Measurements from ENCODE around the gene PAIP2.
"Not testable (repeated sequence)": the region's sequence is repeated elsewhere in the genome, so short reads cannot be mapped to it uniquely, and the experiment has no call there.

The PAIP2 gene

DNA sequence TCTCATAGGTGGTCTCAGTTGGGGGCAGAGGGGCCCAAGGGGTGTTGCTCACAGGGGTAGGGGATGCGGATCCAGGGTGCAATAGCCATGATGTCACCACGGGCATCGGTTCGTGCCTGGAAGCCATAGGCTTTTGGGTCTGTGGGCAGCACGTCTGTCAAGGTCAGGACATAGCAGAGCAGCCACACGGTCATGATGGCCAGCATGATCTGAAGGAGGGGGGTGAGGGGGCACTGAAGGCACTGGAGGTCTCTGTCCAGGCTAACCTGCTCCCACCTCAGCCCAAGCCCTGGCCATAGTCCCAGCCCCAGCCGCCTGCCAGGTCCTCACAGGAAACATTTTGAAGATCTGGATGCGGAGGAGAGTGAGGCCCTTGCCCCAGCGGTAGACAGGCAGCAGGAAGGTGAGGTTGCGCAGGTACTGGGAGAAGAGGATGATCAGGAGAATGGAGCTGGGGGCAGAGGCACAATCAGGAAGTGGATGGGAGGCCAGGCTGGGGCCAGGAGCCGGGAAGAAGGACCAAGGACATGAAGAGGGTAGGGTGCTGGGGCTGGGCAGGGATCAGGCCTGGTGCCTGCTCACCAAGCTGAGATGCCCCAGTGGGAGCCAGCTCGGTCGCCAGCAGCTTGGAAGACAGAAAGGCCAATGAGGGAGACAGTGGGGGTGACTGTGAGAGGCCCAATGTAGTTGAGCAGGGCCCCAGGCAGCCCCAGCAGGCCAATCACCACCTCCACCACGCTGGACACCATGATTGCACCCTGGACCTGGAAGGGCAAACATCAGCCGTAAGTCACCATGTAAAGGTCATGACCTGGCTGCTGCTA is 38.2 kb downstream of the PAIP2 start:
- DNase-seq, result no peak

DNA sequence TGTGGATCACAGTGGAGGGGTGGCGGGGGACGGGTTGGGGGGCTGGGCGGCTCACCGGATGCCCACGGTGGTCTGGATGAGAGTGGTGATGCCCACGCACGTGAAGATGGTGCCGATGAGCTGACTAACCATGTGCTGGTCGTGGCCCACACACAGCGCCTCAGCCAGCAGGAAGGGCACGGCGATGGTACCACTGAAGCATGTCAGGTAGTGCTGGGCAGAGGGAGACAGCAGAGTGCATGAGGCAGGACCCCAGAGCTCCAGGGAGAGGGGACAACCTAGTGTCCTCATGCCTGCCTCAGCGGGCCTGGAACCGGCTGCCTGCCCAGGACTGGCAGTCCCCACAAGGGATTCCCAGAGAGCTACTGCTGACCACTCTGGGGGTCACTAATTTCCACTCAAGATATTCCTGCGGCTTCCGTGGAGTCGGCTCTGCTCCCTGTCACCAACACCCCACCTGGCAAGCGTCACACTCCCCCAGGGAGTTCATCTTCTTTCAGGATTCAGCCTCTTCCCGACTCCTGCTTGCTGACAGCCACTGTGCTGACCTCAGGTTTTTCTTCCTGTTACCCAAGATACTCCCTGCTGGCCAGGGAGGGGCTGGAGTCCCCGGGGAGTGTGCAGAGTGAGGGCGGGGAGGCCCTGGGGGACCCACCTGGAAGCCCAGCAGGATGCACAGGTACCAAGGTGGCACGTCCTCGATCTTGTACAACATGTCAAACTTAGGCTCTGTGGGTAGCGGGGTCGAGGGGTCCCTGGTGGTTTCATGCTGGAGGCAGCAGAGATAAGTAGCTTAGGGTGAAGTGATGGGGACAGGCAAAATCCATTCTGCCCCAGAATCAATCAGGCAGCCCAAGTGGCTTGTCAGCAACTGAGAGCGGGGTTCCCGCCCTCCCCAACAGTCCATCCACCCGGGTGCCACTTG is 40.4 kb downstream of the PAIP2 start:
- no peak for DNase-seq

DNA sequence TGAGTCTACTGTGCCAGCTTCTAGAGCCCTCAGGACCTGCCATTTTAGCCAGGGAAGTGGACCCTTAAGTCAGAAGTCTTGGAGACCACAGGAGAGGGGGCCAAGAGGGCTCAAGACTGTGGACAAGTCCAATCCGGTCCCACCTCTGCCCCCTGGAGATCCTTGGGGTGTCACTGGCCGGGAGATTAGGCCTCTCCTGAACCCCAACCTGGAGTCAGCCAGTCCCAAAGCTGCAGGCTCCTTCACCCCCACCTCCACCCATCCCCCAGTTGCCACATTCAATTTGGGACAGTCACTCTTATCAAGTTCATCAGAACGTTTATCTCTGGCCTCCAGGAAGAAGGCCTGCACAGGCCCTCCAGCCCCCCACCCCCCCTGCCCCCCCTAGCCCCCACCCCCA is 41.2 kb downstream of the PAIP2 start:
- no peak for DNase-seq

DNA sequence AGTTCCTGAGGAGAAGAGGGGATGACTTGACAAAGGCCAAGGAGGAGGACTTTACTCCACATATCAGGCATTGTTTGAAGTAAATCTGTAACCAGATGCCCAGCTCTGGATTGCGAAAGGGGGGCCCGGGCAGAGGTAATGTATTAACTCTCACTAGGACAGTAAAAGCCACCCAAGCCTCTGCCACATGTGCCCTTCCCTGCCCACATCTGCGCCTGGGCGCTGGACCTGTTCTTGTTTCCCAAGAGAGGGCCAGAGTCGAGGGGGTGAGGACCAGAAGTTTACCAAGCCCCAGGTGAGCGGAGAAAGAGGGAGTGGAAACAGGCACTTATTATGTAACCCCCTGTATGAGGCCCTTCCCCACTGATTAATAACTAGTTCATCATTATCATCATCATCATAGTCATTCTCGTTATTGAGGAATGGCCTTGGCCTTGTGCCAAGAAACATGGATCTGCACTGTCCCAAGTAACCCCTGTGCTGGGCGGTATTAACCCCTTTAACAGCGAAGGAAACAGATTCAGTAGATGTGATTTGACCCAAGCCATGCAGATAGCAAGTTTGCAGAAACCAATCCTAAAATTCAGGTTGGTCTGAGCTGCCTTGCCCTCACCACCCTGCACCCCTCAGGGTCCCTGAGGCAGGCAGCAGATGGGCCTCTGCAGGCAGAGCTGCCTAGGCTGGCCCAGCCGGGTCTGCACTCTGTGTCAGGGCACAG is 41.8 kb downstream of the PAIP2 start, which contains the start of gene SLC23A1:
TSS of gene SLC23A1 (minus strand) at position 23 of the 718 bp plus-strand sequence. CDS start 44 bp downstream, outside the sequence.
- DNase-seq, result no peak

DNA sequence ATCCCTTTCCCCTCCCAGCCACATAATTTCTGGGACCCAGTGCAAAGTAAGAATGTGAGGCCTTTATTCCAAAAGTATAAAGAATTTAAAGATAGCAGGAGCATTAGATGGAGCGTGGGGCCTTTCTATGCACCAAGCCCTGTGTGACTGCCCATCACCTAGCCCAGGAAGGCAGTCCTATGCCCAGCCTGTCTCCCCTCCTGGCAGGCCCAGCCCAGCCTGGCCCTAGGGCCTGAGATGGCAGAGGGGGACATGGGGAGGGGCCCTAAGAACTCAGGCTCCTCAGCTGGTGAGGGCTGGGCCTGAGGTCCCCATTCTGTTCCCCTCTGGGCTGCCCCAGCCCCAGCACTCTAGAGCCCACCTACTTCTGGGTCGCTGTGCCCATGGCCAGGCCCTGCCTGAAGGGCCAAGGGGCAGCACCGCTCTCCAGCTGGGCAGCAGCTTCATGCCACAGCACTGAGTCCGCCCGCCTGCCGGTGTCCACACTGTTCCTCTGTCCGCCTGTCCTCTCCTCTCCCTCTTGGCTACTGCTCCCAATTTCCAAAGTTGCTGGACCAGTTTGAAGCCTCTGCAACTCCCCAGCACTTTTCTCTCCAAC is 42.4 kb downstream of the PAIP2 start:
- DNase-seq, result no peak

DNA sequence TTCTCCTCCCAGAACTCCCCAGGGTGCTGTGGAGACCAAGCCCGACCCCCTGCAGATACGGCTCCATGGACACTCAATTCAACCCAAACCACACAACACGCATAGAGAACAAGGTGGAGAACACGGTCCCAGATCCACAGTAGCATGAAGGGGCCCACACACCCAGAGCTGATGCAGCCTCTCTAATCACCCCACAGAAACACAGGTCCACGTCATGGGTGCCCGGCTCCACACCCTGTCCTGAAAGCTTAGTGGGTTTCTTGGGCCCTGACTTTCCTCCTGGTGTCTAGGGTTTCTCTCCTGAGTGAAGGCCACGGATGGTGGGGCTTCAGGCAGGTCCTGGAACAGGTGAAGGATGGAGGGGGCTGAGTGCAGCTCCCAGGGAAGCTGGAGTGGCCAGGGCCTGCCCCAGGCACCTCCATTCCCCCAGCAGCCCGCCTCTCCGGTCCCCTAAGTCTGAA is 43.0 kb downstream of the PAIP2 start:
- no peak for DNase-seq

DNA sequence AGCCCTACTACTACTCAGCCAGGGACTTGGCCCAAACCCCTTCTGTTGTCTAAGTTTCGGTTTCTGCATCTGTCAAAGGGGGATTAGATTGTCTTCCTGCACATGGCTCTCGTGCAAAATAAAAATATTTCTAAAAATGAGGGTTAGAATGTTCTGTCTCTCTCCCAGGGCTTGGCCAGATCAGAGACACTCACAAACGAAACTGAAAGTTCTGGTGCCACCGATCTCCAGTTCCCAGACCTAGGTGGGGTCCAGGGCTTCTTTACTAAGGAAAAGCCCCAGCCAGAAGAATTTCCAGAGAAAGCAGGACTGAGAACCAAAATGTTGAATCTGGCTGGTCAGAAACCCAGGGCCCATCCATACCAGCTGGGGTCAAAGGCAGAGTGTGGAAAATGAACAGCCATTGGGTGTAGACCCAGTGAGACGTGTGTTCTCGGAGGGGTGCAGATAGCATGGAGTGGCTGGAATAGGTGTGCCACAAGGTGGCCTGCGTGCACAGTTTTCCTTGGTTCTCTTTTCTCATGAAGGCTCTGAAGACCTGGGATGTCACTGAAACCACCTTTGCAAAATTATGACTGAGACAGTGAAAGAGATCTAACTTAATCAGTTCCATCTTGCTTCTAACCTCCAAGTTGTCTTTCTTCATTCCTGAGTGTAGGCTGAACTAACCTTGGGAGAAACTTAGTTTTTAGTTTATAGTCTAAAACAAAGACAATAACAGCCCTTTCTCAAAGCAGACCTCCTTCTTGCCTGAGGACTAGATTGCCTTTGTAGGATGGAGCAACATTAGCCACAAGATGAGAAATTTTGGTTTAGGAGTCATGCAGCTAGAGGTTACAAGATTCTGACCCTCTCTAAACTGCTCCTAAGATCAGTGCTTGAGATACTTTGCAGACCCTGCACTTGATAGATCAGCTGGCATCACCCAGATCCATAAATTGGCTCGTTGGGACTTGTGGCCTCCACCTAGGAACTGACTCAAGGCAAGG is 43.7 kb downstream of the PAIP2 start:
- DNase-seq, result no peak

DNA sequence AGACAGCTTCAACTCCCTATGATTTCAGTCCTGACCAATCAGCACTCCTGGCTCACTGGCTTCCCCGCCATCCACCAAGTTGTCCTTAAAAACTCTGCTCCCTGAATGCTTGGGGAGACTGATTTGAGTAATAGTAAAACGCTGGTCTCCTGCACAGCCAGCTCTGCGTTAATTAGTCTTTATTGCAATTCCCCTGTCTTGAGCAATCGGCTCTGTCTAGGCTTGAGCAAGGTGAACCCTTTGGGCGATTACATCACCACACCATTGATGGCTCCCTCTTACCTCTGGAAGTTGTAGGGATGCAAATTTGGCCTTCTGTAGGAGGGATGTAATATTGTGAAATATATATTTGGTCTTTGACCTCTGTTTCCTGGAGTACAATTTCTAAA is 44.4 kb downstream of the PAIP2 start:
- no peak for DNase-seq

DNA sequence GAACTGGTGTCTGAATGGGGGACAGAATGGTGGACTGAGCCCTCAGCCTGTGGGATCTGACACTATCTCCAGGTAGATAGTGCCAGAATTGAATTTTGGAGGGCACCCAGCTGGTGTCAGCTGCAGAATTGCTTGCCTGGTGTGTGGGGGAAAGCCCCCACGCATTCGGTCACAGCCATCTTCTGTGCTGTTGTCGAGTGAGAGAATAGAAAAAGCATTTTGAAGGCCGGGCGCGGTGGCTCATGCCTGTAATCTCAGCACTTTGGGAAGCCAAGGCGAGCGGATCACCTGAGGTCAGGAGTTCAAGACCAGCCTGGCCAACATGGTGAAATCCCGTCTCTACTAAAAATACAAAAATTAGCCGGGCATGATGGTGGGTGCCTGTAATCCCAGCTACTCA is 45.3 kb downstream of the PAIP2 start:
- not testable (repeated sequence) for DNase-seq

DNA sequence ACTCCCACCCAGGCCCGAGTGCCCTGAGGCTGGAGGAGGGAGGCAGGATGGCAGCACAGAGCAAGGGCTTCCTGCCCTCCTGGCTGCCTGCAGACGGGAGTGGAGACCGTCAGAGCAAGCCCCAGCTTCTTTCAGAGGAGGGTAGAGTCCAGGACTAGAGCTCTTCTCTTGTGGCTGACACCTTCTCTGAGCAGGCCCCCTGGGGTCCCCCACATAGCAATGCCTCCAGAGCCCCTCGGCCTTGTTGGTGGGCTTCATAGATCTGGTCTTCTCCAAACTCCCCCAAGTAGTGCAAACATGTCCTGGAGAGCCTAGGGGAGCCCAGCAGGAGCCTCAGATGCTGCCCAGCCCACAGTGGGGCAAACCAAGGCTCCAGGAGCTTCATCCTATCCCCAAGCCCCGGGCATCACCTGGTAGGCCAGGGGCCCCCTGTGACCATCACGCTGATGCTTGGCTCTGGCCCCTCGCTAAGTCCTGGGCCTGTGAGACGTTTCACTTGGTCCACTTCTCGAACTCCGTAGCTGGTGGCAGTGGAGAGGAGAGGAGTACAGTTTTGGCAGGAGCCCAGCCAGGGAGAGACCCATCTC is 46.0 kb downstream of the PAIP2 start:
- no peak for DNase-seq

DNA sequence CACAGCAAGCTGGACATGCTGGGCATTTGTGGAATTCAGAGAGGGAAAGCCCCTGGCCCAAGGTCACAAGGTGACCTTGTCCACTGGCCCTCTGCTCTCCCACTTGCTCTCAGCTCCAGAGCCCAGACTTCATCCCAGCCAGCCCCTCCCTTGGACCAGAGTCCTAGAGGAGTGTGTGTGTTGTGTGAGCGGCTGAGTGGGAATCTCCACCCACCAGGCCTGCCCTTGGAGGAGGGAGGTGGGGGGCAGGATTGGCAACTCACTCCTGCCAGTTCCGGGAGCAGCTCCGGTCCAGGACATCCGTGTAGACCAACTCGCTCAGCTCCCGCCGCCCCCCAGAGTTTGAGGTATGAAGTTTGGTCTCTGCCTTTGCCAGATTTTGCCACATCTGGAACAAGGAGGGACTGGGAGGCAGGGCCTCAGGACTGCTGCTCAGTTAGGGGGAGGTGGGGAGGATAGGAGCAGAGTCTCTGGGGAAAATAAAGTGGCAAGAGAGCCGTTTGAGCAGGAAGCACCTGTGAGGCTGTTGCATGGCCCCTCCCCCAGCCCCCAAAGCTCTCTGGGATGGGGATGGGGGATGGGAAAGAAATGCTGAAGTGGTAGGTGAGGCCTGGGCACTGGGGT is 46.7 kb downstream of the PAIP2 start:
- DNase-seq, result no peak

DNA sequence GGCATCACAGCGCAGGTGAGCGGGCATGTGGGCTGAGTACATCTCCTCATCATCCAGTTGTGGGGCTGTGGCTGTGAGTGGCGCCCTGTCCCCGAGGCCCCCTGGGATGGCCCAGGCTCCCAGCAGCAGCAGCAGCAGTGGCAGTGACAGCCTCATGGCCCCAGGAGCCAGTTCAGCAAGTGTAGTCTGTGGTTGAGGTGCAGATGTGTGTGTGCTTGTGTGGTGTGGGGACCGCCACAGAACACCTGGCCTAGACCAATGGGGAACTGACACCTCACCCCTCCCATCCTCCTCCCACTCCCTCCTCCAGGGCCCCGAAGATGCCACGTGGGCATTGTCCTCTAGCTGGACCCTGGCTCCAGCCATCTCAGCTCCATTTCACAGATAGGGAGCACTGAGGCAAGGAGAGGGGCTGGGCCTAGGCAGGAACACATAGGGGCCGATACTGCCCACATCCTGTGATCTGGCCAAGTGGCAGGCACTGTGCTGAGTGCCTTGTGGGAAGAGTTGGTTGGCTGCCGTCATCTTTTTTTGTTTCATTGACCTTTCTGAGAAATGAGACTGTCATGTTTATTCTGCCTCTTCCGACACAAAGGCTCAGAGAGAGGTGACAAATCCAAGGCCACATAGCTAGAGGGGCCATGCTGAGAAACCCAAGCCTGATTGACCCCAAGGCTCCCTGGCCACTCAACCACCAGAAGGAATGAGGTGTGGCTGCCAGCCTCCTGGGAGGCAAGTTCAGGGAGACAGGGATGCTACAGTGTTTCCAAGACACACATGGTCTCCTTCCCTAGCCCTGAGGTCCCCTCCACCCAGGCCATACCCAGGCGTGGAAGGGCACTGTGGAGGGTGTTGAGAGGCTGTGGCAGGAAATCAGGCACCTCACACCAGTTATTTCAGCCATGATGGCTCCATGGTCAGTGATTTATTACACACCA is 48.3 kb downstream of the PAIP2 start, which contains the start of gene MZB1:
TSS of gene MZB1 (minus strand) at position 213 of the 938 bp plus-strand sequence. CDS start at position 156, 57 bp downstream.
- peak; percentile 91 for DNase-seq

DNA sequence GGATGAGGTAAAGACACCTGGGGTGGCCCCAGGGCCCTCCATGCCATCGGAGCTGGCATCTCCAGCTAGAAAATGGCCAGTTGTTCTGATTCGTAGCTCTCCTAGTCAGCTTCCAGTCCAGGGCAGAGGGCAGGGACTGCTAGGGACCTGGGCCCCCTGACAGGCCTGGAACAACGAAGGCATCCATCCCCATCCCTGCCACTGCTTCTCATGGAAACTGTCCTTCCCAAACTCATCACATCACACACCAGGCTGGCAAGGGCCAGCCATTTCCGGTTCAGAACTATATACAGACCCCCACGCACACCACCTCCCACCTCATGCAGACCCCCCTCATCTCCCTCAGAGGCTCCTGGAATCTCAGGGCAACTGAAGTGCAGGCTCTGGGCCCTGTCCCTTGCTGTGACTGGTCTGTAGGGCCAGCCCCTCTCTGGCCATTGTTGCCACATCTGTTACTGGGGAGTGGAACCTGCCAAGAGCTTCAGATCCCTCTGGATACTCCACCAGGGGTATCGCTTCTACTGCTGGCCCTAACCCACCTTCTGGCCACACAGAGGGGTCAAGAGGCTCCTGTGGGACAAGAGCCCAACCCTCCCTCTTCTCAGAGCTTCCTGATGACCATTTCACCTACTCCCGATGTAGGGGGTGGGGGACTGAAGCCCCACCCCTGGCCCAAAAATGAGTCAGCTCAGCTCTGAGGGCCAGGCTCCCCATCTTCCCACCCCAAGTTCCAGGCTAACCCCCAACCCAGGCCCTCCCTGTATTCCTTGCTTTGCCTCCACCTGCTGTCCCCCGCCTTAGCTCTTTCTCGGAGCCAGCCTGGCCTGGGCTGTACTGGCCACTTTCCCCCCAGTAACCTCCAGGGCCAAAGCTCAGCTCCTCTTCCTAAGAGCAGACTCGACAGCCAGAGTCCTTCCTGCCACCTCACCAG is 49.2 kb downstream of the PAIP2 start:
- no peak for DNase-seq

DNA sequence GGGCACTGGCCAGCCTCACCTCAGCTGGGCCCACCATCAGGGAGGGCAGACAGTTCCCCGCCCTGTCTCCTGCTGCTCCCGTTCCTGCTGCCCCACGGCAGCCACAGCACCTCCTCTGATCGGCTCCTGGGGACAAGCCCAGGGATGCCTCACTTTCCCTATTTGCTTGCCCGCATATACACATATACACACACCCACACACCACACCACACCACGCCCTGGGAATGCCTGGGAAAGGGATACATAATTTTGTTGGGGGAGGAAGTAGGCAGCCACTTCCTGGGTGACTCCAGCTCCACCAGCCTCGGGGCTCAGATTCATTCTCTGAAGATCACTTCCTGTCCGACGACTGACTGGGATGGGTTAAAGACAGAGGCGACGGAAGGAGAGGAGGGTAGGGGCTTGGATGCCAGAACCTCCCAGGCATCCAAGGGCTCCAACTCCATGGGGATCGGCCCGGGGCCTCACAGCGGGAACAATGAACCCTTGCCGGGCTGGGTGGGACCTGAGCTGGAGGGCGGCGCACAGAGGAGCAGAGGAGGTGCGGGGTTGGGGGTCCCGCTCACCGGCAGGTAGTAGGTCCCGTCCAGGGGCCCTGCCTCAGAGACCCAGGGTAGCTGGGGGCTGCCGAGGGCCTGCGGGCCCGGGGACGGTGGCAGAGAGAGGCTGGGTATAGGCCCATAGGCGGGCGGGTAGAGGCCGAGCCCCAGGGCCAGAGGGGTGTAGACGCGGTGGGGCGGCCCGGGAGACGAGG is 50.1 kb downstream of the PAIP2 start:
- DNase-seq, result peak; percentile 69

DNA sequence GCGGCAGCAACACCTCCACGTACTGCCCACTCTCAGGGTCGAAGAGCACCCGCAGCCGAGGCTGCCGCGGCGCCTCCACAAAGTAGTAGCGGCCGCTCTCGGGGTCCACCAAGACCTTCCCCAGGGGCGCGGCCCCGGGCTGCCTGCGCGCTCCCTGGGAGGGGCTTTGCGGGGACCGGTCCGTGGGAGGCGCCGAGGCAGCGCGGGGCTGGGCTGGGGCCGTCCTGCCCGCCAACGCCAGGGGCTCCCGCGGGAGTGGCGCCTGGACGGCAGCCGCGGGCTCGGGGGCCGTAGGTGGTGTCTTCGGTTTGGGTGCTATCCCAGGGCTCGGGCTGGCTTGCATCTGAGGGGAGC is 50.6 kb downstream of the PAIP2 start:
- no peak for DNase-seq

DNA sequence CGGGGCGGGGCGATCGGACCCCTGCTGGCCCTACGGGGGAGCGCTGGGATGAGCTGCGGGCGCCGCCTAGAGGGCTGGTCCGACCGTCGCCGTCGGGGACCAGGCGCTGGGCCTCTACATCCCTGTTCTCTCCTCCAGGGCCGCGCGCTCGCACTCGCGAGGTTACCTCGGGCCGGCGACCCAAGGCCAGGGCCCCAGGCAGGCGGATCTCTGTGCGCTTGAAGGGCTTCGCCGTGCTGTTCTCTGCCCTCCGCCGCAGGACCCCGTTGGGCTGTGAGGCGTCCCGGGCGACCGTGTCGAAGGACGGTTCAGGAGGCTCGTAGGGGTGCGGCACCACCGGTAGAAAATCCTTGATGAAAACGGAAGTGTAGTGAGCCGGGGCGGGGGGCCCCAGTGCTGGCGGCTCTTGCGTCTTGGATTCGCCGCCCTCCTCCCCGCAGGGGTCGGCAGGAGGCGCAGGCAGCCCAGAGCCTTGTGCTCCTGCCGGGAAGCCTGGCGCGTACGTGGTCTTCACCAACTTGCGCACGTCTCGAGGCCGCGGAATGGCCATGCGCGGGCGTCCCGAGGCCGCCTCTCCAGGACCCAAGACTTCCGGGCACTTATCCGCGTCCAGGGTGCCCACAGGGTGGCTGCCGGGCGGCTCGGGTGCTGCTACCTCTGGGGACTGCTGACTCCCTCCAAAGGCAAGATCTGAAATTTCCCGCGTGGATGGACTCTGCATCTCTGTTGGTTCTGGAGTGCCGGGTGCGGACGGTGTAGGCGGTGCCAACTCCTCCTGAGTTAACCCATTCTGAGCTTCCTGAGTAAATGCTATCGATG is 51.2 kb downstream of the PAIP2 start:
- peak; percentile 92 for DNase-seq

All from activated CD4-positive, alpha-beta T cell treated with anti-CD3 and anti-CD28 coated beads, Interleukin-2, amount 50 U/mL, for 16 hours (primary cell).